Ascending aorta (tissue), 2 donors: ENCODE data around the gene LHX2. TPM values are rescaled to one million over a fixed set of nuclear protein-coding genes. Genes with fewer than 3 reads are reported as not detected.
A peak's percentile ranks its signal among the peaks of the same experiment; 100 is the strongest.

Experiments used
- DNase-seq, 2 donors: peaks; one replicate each; pipeline ENCODE4 v3.0.0-alpha.2; 2019; ENCODE audit warnings: low spot score in 2 of 2
- H3K27ac ChIP-seq, 2 donors: fragments of 200-600 bp; sonication (generic); one replicate each; pipeline ENCODE4 v1.5.1; 2016 to 2017; ENCODE audit warnings: mild to moderate bottlenecking in 1 of 2
- H3K27me3 ChIP-seq: fragments of 200-600 bp; sonication (generic); one replicate; pipeline ENCODE4 v1.5.1; 2017
- H3K36me3 ChIP-seq, 2 donors: fragments of 200-600 bp; sonication (generic); one replicate each; pipeline ENCODE4 v1.5.1; 2016
- H3K4me1 ChIP-seq, 2 donors: fragments of 200-600 bp; sonication (generic); one replicate each; pipeline ENCODE4 v1.5.1; 2016 to 2017; ENCODE audit warnings: mild to moderate bottlenecking in 1 of 2
- H3K4me3 ChIP-seq, 2 donors: fragments of 200-600 bp; sonication (generic); one replicate each; pipeline ENCODE4 v1.5.1; 2016 to 2017; ENCODE audit warnings: mild to moderate bottlenecking in 1 of 2
- H3K9me3 ChIP-seq, 2 donors: fragments of 200-600 bp; sonication (generic); one replicate each; pipeline ENCODE4 v1.5.1; 2016
- CTCF ChIP-seq, 3 experiments: fragments of 200-600 bp in 2 of 3; fragments of 450-650 bp in 1 of 3; sonication (generic) in 2 of 3; IDR thresholded peaks; one replicate each; pipeline ENCODE4 v1.5.1; 2016 to 2019; ENCODE audit warnings: antibody characterized with exemption in 3 of 3, mild to moderate bottlenecking in 1 of 3, moderate library complexity in 1 of 3
- intact Hi-C: fragments of 100-400 bp; cut with DNase I; formaldehyde crosslinking; loops from one replicate; pipeline ENCODE4 v1.15.1; 2023
- total RNA-seq: library from RNA; depleted of rRNA; stranded (reverse); fragments of >200 nt; gene quantifications from one replicate; pipeline ENCODE4 v1.1.0, GENCODE V29; 2016

Gene LHX2
- total RNA-seq = not detected

GRCh38 chr9:124011460-124012301 is at the start of gene LHX2:
Gene LHX2, plus strand, starts transcription at chr9:124011768. Its CDS starts 581 bp downstream, at chr9:124012349.
- intact Hi-C loops = no loop called here
- no peak within 1 kb of the TSS for H3K27ac ChIP-seq
- no peak for DNase-seq
- H3K4me1 ChIP-seq = peaks cover 10 to 26% of the 10 kb centered on the region in 2 donors
- no peaks in the 10 kb centered on the region for H3K36me3 ChIP-seq
- H3K4me3 ChIP-seq = peak within 1 kb of the TSS; percentile 40 to 51
- peaks cover 47% of the 10 kb centered on the region for H3K27me3 ChIP-seq
- no peak for TF ChIP-seq CTCF (IDR thresholded peaks at IDR 0.05)
- no peaks in the 10 kb centered on the region for H3K9me3 ChIP-seq

GRCh38 chr9:123964761-123965160 is 46.8 kb upstream of the LHX2 start:
- Histone ChIP-seq H3K4me1 (no peaks in the 10 kb centered on the region), H3K4me3 (no peak overlapping the region), H3K36me3 (no peaks in the 10 kb centered on the region), H3K27ac (no peak overlapping the region), H3K27me3 (no peaks in the 10 kb centered on the region), H3K9me3 (no peaks in the 10 kb centered on the region)
- no peak for DNase-seq
- intact Hi-C loops = no loop called here
- no peak for TF ChIP-seq CTCF (IDR thresholded peaks at IDR 0.05)

- no peak for DNase-seq
- H3K9me3 ChIP-seq = no peaks in the 10 kb centered on the region
- intact Hi-C loops = no loop called here
- H3K27ac ChIP-seq = no peak overlapping the region
- H3K36me3 ChIP-seq = no peaks in the 10 kb centered on the region
- H3K4me3 ChIP-seq = no peak overlapping the region
- TF ChIP-seq CTCF (IDR thresholded peaks at IDR 0.05) = no peak
- no peaks in the 10 kb centered on the region for H3K27me3 ChIP-seq
- no peaks in the 10 kb centered on the region for H3K4me1 ChIP-seq
These were observed 45.5 kb upstream of the LHX2 start for GRCh38 chr9:123965801-123966686.

GRCh38 chr9:123967323-123967722 is 44.2 kb upstream of the LHX2 start:
- Histone ChIP-seq H3K27me3 (no peaks in the 10 kb centered on the region), H3K9me3 (no peaks in the 10 kb centered on the region), H3K36me3 (no peaks in the 10 kb centered on the region), H3K27ac (no peak overlapping the region), H3K4me3 (no peak overlapping the region), H3K4me1 (no peaks in the 10 kb centered on the region)
- TF ChIP-seq CTCF (IDR thresholded peaks at IDR 0.05) = no peak
- DNase-seq = no peak
- intact Hi-C loops = no loop called here

GRCh38 chr9:123972618-123973017 is 39.0 kb upstream of the LHX2 start:
- intact Hi-C loops = no loop called here
- Histone ChIP-seq H3K27ac (no peak overlapping the region), H3K27me3 (no peaks in the 10 kb centered on the region), H3K4me3 (no peak overlapping the region), H3K36me3 (no peaks in the 10 kb centered on the region), H3K4me1 (no peaks in the 10 kb centered on the region), H3K9me3 (no peaks in the 10 kb centered on the region)
- no peak for DNase-seq
- no peak for TF ChIP-seq CTCF (IDR thresholded peaks at IDR 0.05)
